ENCODE results near the gene BCLAF3.

BCLAF3 gene

DNA sequence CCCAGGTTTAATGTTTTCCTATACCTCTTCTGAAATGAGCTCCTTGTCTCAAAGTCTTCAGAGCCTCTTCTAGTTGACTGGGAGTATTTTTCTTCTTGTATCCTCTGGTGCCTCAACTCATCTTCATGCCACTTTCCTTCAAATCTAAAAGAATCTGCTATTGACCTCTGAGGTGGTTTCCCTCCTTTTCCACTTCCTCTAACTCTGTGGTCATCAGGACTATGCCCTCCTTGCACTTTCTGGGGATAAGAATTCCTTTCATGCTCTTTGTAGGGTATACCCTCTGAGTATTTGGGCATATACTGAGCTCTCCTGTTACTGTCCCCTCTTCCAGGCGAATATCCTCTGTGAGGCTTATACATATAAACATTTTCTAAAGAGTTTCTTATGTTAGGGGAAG is 24.8 kb downstream of the BCLAF3 start:
- no peak for DNase-seq

DNA sequence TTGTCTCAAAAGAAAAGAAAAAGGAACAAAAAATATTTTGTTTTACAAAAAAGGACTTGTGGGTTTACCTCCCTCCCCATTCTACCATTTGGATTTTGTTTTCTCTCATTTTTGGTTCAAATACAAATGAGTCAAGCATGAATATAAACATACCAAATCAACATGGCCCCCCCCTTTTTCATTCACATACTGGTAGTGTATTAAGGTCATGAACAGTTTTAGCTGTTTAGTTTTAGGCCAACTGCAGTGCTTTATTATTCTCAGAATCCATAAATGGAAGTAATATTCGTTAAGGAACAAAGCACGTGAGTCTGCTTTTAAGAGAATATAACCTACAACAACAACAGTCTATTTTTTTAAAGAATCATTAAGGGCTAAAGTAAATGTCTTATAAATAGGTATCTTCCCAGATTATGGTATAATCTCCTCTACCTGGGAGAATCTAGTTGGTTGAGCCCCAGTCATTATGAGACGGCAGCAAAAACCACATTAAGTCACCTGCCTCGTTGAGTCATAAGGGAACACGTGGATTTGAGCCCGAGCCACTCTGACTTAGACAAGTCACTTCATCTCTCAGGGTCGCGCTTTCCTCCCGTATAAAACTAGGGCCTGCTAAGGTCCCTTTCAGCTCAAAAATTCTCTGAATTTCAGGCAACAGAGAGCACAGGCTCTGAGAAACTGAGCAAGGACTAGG is 26.7 kb downstream of the BCLAF3 start:
- DNase-seq: no peak

DNA sequence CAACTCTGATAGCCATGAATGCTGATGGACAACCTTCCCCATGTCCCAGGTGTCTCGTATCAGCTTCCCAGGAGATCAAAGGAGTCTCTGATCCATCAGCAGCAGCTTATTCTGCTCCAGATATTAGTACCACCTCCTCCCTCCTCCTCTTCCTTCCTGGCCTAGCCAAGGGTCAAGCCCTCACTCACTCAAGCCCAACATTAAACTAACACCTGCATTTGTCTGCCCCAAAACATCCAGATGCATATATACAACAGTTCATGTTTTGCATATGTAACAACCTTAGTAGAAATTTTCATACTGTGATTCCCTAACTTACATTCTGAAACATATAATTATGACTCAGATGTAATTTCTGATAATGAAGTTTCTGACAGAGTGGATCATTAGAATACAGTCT is 29.9 kb downstream of the BCLAF3 start:
- no peak for DNase-seq

DNA sequence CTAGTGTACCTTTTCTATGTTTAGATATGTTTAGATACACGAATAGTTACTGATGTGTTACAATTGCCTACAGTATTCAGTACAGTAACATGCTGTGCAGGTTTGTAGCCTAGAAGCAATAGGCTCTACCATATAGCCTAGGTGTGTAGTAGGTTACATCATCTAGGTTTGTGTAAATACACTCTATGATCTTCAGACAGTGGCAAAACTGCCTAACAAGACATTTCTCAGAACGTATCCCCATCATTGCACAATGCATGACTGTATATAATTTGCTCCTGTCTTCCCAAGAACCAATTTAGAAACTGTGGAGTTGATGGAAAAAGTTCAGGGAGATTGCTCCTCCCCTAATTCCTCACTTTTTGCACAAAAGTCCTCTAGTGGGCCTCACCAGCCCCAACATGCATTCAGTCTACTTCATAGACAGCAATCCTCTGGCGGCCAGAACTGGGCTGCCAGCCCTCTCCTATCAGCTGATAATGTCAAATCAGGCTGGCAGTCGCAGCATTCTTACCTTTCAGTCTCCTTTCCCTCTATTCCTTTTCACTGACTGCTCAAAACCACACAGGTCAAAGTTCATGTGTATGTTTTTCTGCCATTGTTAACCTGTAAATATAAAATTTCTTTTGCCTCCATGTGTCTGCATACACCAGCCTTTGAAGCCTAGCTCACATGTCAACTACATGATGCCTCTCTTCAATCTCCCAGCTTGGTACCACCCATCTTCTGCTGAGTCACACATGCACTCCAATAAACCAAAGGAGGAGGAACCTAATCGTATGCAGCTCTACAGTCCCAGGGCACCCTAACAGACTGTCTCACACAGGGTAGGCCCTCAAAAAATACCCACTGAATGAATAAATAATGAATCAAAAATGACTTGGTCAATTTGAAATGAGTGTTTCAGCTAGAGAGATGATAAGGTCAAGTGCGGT is 32.0 kb downstream of the BCLAF3 start:
- DNase-seq: no peak

DNA sequence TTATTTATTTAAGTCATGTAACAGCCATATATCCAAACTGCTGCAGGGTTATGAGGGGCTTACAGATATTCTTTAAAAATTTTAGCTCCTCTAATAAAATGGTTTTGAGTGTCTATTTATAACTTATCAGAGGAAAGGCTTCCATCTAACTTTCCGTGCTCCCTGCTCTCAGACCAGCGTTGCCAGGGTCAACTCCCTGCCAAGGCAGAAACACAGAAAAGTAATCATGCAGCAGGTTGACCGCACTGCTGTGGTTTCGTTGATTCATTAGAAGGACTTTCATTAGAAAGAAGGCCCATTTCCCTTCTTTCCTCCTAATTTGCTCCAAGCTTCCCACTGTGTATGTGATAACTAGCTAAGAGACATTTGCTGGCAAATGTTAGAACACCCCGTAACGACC is 33.9 kb downstream of the BCLAF3 start:
- DNase-seq: no peak

DNA sequence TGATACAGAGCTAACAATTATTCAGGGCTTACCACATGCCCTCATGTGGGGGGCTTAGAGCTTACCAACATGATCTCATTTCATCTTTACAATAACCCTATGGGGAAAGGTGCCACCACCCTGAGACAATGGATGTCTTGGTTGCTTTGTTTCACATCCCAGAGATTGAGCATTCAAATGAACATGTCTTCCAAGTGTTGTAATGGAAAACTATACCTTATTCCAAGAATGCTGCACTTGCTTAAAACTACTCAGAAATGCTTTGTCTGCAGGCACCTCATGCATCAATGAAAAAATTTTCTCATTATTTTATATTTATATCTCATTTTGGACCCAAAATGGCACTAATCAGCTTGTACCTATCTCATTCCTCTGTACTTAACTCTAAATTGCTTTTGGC is 34.6 kb downstream of the BCLAF3 start:
- no peak for DNase-seq

DNA sequence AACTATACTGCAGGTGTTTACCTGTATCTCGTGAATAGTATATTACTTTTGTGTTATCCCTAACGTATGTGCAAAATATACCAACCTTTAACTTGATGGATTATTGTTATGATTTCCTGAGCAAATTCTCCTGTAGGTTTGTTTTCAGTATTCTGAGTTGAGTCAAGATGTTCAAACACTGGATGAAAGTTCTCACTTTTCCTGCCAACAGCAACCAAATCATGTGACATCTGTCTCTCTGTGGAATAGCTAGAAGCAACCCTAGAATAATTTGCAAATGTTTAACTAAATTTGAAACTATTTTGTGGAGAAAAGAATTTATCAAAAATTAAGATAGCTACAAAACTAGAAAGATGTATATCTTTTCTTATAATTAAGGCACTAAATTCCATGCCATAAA is 35.6 kb downstream of the BCLAF3 start:
- no peak for DNase-seq

DNA sequence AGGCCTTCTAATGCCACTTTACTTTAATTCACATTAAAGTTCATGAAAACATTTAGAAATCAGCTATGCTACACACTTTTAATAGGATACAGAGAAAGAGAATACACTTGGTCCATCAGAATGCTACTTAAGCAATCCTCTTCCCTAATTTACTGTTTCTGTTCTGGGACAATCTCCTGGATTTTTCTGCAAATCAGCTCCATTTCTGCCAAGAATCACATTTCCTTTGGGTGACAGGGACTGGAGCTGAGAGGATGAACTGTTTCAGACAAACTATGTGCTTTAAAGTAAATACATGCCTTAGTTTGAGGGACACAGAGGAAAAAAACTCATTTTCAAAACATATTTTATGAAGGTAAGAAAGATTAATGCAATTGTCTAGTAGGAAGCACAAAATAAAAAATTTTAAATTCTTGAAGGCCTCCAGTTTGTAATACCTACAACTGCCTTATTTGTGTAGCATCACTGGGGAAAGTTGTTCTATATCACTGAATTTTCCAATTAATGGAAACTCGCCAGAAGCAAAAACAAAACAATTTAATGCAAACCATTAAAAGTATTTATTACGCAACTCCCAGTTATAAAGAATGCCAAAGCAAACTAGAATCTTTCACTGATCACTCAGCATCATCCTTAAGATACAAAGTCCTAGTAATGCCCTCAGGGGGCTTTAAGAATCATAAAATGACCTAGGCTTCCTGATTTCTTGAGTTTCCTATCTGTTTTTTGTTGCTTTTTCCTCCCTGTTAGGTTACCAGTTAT is 36.3 kb downstream of the BCLAF3 start:
- DNase-seq: peak; percentile 17

DNA sequence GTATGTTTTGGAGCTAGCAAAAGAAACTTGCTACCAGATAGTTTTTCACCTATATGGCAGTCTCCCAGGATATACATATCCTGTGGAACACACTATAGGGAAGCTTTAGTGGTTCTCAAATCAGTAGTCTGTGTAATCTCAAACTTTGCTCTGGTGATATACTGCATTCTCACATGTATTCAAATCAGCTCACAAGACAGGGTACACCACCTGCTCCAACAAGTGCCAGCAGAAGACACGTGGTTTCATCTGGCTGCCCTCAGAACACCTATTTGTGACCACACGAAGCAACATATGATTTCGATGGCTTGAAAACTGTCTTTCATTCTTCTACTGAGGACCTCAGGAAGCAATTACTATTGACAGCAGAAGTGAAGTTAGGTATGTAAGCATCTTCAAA is 37.7 kb downstream of the BCLAF3 start:
- DNase-seq: no peak

DNA sequence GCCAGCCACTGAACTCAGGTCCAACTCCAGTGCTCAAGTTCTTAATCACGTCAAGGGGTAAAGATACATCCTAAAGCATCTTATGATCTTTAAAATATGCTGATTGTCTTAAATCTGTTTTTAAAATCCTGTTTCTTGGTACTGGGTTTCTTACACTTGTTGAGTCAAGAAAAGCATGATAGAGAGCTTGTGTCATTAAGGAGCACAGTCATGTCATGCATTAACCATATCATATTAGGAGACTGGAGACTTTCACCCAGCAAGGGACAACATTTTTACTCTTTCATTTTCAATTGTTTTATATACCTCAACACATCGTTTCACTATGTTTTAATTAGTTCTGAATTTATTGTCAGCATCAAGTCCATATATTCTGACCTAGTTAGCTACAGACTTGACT is 41.5 kb downstream of the BCLAF3 start:
- DNase-seq: no peak

DNA sequence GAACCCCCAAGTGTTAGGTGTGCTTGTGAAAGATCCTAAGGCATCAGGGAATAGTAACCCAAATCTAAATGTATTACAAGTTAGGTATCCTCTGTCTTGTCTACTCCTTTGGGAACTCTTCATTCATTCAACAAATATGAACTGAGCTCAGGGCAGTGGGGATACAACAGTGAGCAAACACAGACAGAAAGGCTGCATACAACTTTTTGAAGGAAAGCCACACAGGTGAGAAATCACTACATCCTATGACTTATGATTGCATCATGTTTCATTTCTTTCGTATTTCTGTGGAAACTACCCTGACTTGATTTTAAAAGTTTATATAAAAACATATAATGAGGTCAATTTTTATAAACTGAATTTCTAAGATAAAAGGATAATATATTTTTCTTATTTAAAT is 43.2 kb downstream of the BCLAF3 start:
- DNase-seq: no peak
